ENCODE measurements around the gene UBAP1. TPM values are rescaled to one million over a fixed set of nuclear protein-coding genes. Genes with fewer than 3 reads are reported as not detected.

The UBAP1 gene
- total RNA-seq, 1 experiment from 2014 or later, result 35.9 TPM

- H3K27ac ChIP-seq (ENCODE audit: low read depth, low read length, poor library complexity, severe bottlenecking), result peak overlapping the region; percentile 93
- TSS peak; percentile 51 for BruUV-seq (replicated peaks)
- no peaks in the 10 kb centered on the region for H3K27me3 ChIP-seq (replicated peaks; ENCODE audit: insufficient read depth, low read depth, low read length, poor library complexity)
- no peaks in the 10 kb centered on the region for H3K9me3 ChIP-seq (ENCODE audit: low read depth, low read length, poor library complexity, severe bottlenecking)
- H3K4me1 ChIP-seq (ENCODE audit: insufficient read depth, low read length, poor library complexity, severe bottlenecking), result peaks cover 4% of the 10 kb centered on the region
- ChIA-PET POLR2A (ENCODE audit: low non-redundant PET) (interaction anchor here (0.6 to 0.7 kb wide), 2 partner anchors 14 to 185 kb away, joined by 8 to 15 read pairs; no protein-coding TSS in a partner anchor), CTCF (interaction anchor here (0.6 kb wide), 1 partner anchor 105 kb away, joined by 9 read pairs; no protein-coding TSS in a partner anchor)
- DNase-seq (ENCODE audit: low spot score), result peak; percentile 59
- intact Hi-C loops (cut with micrococcal nuclease; ENCODE audit: unreplicated experiment), result no loop called here
- TF ChIP-seq EZH2 (IDR thresholded peaks at IDR 0.05; ENCODE audit: borderline replicate concordance, low read depth, low read length, poor library complexity, severe bottlenecking), result no peak
- TF ChIP-seq CTCF (conservative IDR thresholded peaks at IDR 0.05; ENCODE audit: low read depth, low read length), result no peak
- no peaks in the 10 kb centered on the region for H3K36me3 ChIP-seq (ENCODE audit: insufficient read depth, low read length, poor library complexity, severe bottlenecking)
- H3K4me3 ChIP-seq (ENCODE audit: low read depth, low read length, poor library complexity, severe bottlenecking), result peak overlapping the region; percentile 78
Measured at GRCh38 chr9:34179213-34180136, 632 bp downstream of the UBAP1 start.

- H3K36me3 ChIP-seq (ENCODE audit: insufficient read depth, low read length, poor library complexity, severe bottlenecking), result peaks cover 3% of the 10 kb centered on the region
- H3K4me3 ChIP-seq (ENCODE audit: low read depth, low read length, poor library complexity, severe bottlenecking), result no peak overlapping the region
- TF ChIP-seq EZH2 (IDR thresholded peaks at IDR 0.05; ENCODE audit: borderline replicate concordance, low read depth, low read length, poor library complexity, severe bottlenecking), result no peak
- TF ChIP-seq CTCF (conservative IDR thresholded peaks at IDR 0.05; ENCODE audit: low read depth, low read length), result no peak
- DNase-seq (ENCODE audit: low spot score), result peak; percentile 81
- CTCF ChIA-PET, result no interaction called here
- peak overlapping the region; percentile 58 for H3K27ac ChIP-seq (ENCODE audit: low read depth, low read length, poor library complexity, severe bottlenecking)
- BruUV-seq (replicated peaks), result no TSS peak
- no peaks in the 10 kb centered on the region for H3K27me3 ChIP-seq (replicated peaks; ENCODE audit: insufficient read depth, low read depth, low read length, poor library complexity)
- no peaks in the 10 kb centered on the region for H3K9me3 ChIP-seq (ENCODE audit: low read depth, low read length, poor library complexity, severe bottlenecking)
- intact Hi-C loops (cut with micrococcal nuclease; ENCODE audit: unreplicated experiment), result no loop called here
- peaks cover 15% of the 10 kb centered on the region for H3K4me1 ChIP-seq (ENCODE audit: insufficient read depth, low read length, poor library complexity, severe bottlenecking)
- POLR2A ChIA-PET (ENCODE audit: low non-redundant PET), result no interaction called here
Measured at GRCh38 chr9:34185778-34186551, 7.1 kb downstream of the UBAP1 start.

- no TSS peak for BruUV-seq (replicated peaks)
- TF ChIP-seq CTCF (conservative IDR thresholded peaks at IDR 0.05; ENCODE audit: low read depth, low read length) (no peak), EZH2 (IDR thresholded peaks at IDR 0.05; ENCODE audit: borderline replicate concordance, low read depth, low read length, poor library complexity, severe bottlenecking) (no peak)
- no peak for DNase-seq (ENCODE audit: low spot score)
- no peaks in the 10 kb centered on the region for H3K9me3 ChIP-seq (ENCODE audit: low read depth, low read length, poor library complexity, severe bottlenecking)
- ChIA-PET POLR2A (ENCODE audit: low non-redundant PET) (interaction anchor here (0.7 kb wide), 1 partner anchor 409 kb away, joined by 5 read pairs; no protein-coding TSS in a partner anchor), CTCF (interaction anchor here (1.0 kb wide), 1 partner anchor 446 kb away, joined by 6 read pairs; no protein-coding TSS in a partner anchor)
- H3K36me3 ChIP-seq (ENCODE audit: insufficient read depth, low read length, poor library complexity, severe bottlenecking), result peaks cover 3% of the 10 kb centered on the region
- peaks cover 22% of the 10 kb centered on the region for H3K4me1 ChIP-seq (ENCODE audit: insufficient read depth, low read length, poor library complexity, severe bottlenecking)
- H3K27me3 ChIP-seq (replicated peaks; ENCODE audit: insufficient read depth, low read depth, low read length, poor library complexity), result no peaks in the 10 kb centered on the region
- H3K4me3 ChIP-seq (ENCODE audit: low read depth, low read length, poor library complexity, severe bottlenecking), result no peak overlapping the region
- no peak overlapping the region for H3K27ac ChIP-seq (ENCODE audit: low read depth, low read length, poor library complexity, severe bottlenecking)
- intact Hi-C loops (cut with micrococcal nuclease; ENCODE audit: unreplicated experiment), result no loop called here
Measured at GRCh38 chr9:34187891-34188240, 9.0 kb downstream of the UBAP1 start.

All from A673 (cell line).